MM.1S (cell line): ENCODE measurements around the gene FGD4.

Source experiments
- CTCF ChIP-seq: fragments of 300-600 bp; sonication (generic); IDR thresholded peaks from 2 replicates; pipeline ENCODE4 v1.5.1; 2016; ENCODE audit warnings: antibody characterized with exemption, low read length, mixed read lengths
- EZH2 ChIP-seq: fragments of 300-600 bp; sonication (generic); optimal IDR thresholded peaks from 2 replicates; pipeline ENCODE3; 2017; ENCODE audit warnings: low read depth, mild to moderate bottlenecking, antibody characterized with exemption, low read length, mixed read lengths
- EZH2phosphoT487 ChIP-seq: fragments of 300-600 bp; sonication (generic); IDR thresholded peaks from 2 replicates; pipeline ENCODE4 v1.6.1; 2018; ENCODE audit warnings: antibody characterized with exemption, low read length

DNA sequence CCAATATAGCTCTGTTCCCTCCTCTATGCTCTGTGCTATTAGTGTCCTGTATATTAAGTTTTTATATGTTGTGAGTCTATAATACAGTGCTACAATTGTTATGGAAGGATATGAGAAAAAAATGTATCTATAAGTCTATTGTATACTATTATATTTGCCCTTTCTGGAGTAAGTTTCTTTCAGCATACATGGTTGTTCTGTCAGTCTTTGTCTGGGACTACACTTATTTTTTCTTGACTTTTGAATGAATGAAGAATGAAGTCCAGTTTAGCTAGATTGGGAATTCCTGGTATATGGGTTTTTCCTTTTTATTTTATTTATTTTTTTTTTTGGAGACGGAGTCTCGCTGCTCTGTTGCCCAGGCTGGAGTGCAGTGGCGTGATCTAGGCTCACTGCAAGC, 203.7 kb downstream of the FGD4 start:
- no peak for TF ChIP-seq EZH2phosphoT487
- no peak for TF ChIP-seq CTCF
- TF ChIP-seq EZH2: no peak
